Measurements from ENCODE around the gene SFMBT1.
A peak's percentile ranks its signal among the peaks of the same experiment; 100 is the strongest.

The SFMBT1 gene

GRCh38 chr3:53084310-53085001 lies 38.6 kb upstream of the SFMBT1 start:
- TF ChIP-seq CTCF (IDR thresholded peaks at IDR 0.05), result no peak
- H3K4me3 ChIP-seq, result no peak overlapping the region
- DNase-seq (ENCODE audit: low spot score), result peak; percentile 52
- peak overlapping the region in 1 of 2 donors; percentile 41 for H3K27ac ChIP-seq

GRCh38 chr3:53083949-53084309 lies 38.1 kb upstream of the SFMBT1 start:
- no peak overlapping the region for H3K4me3 ChIP-seq
- DNase-seq (ENCODE audit: low spot score), result peak; percentile 14
- H3K27ac ChIP-seq, result peak overlapping the region in 1 of 2 donors; percentile 41
- TF ChIP-seq CTCF (IDR thresholded peaks at IDR 0.05), result no peak

- Histone ChIP-seq H3K4me3 (no peak overlapping the region), H3K27ac (peak overlapping the region in 1 of 2 donors; percentile 41)
- peak; percentile 76 for DNase-seq (ENCODE audit: low spot score)
- TF ChIP-seq CTCF (IDR thresholded peaks at IDR 0.05), result no peak
Observed at GRCh38 chr3:53083521-53083920, 37.6 kb upstream of the SFMBT1 start.

- Histone ChIP-seq H3K4me3 (no peak overlapping the region), H3K27ac (no peak overlapping the region)
- no peak for TF ChIP-seq CTCF (IDR thresholded peaks at IDR 0.05)
- peak; percentile 36 for DNase-seq (ENCODE audit: low spot score)
Observed at GRCh38 chr3:53082736-53083135, 36.9 kb upstream of the SFMBT1 start.

GRCh38 chr3:53081318-53081717 lies 35.4 kb upstream of the SFMBT1 start:
- H3K27ac ChIP-seq, result no peak overlapping the region
- H3K4me3 ChIP-seq, result no peak overlapping the region
- peak; percentile 45 for DNase-seq (ENCODE audit: low spot score)
- TF ChIP-seq CTCF (IDR thresholded peaks at IDR 0.05), result no peak

- DNase-seq (ENCODE audit: low spot score), result peak; percentile 41
- Histone ChIP-seq H3K27ac (no peak overlapping the region), H3K4me3 (no peak overlapping the region)
- no peak for TF ChIP-seq CTCF (IDR thresholded peaks at IDR 0.05)
Observed at GRCh38 chr3:53080612-53081205, 34.8 kb upstream of the SFMBT1 start.

All from coronary artery (tissue), 2 donors.